ENCODE measurements around the gene PER2. TPM values are rescaled to one million over a fixed set of nuclear protein-coding genes. Genes with fewer than 3 reads are reported as not detected.
A peak's percentile ranks its signal among the peaks of the same experiment; 100 is the strongest.

The PER2 gene
- total RNA-seq, 2 experiments from 2014 or later, result 33.8 to 38.2 TPM

- TF ChIP-seq, protein P1, sequence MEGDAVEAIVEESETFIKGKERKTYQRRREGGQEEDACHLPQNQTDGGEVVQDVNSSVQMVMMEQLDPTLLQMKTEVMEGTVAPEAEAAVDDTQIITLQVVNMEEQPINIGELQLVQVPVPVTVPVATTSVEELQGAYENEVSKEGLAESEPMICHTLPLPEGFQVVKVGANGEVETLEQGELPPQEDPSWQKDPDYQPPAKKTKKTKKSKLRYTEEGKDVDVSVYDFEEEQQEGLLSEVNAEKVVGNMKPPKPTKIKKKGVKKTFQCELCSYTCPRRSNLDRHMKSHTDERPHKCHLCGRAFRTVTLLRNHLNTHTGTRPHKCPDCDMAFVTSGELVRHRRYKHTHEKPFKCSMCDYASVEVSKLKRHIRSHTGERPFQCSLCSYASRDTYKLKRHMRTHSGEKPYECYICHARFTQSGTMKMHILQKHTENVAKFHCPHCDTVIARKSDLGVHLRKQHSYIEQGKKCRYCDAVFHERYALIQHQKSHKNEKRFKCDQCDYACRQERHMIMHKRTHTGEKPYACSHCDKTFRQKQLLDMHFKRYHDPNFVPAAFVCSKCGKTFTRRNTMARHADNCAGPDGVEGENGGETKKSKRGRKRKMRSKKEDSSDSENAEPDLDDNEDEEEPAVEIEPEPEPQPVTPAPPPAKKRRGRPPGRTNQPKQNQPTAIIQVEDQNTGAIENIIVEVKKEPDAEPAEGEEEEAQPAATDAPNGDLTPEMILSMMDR (IDR thresholded peaks at IDR 0.05), result no peak
- DNase-seq (no peak), ATAC-seq (ENCODE audit: poor library complexity) (no peak)
- Mint-ChIP-seq H3K4me3 (peak overlapping the region; percentile 88), H3K4me1 (ENCODE audit: low read depth) (peaks cover 54% of the 10 kb centered on the region), H3K36me3 (ENCODE audit: low read depth) (peaks cover 8% of the 10 kb centered on the region), H3K27ac (peak overlapping the region; percentile 99), H3K27me3 (no peaks in the 10 kb centered on the region), H3K9me3 (no peaks in the 10 kb centered on the region)
- intact Hi-C loops (cut with DNase I, micrococcal nuclease), result loop anchor here in 1 of 2 experiments (5.0 kb wide), 1 partner anchor 224 kb away; the partner anchor contains the start of gene SCLY
- ChIA-PET CTCF (interaction anchor here (1.0 kb wide), 1 partner anchor 23 kb away, joined by 3 read pairs; no protein-coding TSS in a partner anchor), POLR2A (no interaction called here)
- Histone ChIP-seq H3K27me3 (ENCODE audit: control insufficient read depth in 1 of 2, insufficient read depth in 2 of 2, low read length in 2 of 2) (no peaks in the 10 kb centered on the region), H3K27ac (ENCODE audit: low read depth in 1 of 2, low read length in 2 of 2) (no peak overlapping the region), H3K4me3 (ENCODE audit: low read length) (no peak overlapping the region), H3K9me3 (ENCODE audit: control insufficient read depth in 1 of 2, insufficient read depth in 1 of 2, low read length in 2 of 2) (no peaks in the 10 kb centered on the region), H3K4me1 (ENCODE audit: insufficient read depth, low read length) (peaks cover 49% of the 10 kb centered on the region), H3K36me3 (ENCODE audit: insufficient read depth, low read length) (peaks cover 5% of the 10 kb centered on the region)
These were observed 1.9 kb downstream of the PER2 start for GRCh38 chr2:238286551-238286950.

- CTCF ChIA-PET, result interaction anchor here (1.0 kb wide), 1 partner anchor 23 kb away, joined by 3 read pairs; no protein-coding TSS in a partner anchor
- H3K9me3 ChIP-seq (ENCODE audit: control insufficient read depth in 1 of 2, insufficient read depth in 1 of 2, low read length in 2 of 2), result no peaks in the 10 kb centered on the region
- no peak overlapping the region for H3K27ac ChIP-seq (ENCODE audit: low read depth in 1 of 2, low read length in 2 of 2)
- H3K4me1 ChIP-seq (ENCODE audit: insufficient read depth, low read length), result peaks cover 49% of the 10 kb centered on the region
- Mint-ChIP-seq H3K36me3 (ENCODE audit: low read depth) (peaks cover 8% of the 10 kb centered on the region), H3K4me1 (ENCODE audit: low read depth) (peaks cover 54% of the 10 kb centered on the region), H3K27ac (peak overlapping the region; percentile 99), H3K4me3 (peak overlapping the region; percentile 88), H3K9me3 (no peaks in the 10 kb centered on the region), H3K27me3 (no peaks in the 10 kb centered on the region)
- POLR2A ChIA-PET, result no interaction called here
- H3K4me3 ChIP-seq (ENCODE audit: low read length), result no peak overlapping the region
- TF ChIP-seq, protein P1 (IDR thresholded peaks at IDR 0.05), result no peak
- no peaks in the 10 kb centered on the region for H3K27me3 ChIP-seq (ENCODE audit: control insufficient read depth in 1 of 2, insufficient read depth in 2 of 2, low read length in 2 of 2)
- DNase-seq (no peak), ATAC-seq (ENCODE audit: poor library complexity) (no peak)
- intact Hi-C loops (cut with DNase I, micrococcal nuclease), result loop anchor here in 1 of 2 experiments (5.0 kb wide), 1 partner anchor 224 kb away; the partner anchor contains the start of gene SCLY
- peaks cover 5% of the 10 kb centered on the region for H3K36me3 ChIP-seq (ENCODE audit: insufficient read depth, low read length)
These were observed 2.3 kb downstream of the PER2 start for GRCh38 chr2:238286095-238286494.

DNA sequence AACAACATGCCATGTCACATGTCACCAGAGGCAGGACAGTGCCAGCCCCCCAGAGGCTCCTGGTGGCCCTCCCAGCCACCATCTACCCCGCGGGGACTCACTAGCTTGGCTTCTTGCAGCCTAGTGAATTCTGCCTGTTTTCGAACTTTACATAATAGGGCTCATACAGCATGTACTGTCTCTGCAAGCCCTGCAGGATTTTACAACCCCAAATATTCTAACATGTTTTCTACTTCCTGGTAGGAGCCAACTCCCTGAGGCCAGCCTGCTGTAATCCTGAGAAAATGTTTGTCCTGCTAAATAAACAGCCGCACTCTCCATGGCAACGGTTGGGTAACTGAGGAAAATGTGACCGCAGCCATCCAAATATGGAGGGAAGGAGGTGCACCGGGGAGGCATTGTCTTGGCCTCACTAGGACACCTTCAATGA, 2.7 kb downstream of the PER2 start:
- ChIA-PET CTCF (no interaction called here), POLR2A (no interaction called here)
- TF ChIP-seq, protein P1 (IDR thresholded peaks at IDR 0.05), result no peak
- H3K4me3 ChIP-seq (ENCODE audit: low read length), result no peak overlapping the region
- H3K27me3 Mint-ChIP-seq, result no peaks in the 10 kb centered on the region
- H3K4me1 Mint-ChIP-seq (ENCODE audit: low read depth), result peaks cover 55% of the 10 kb centered on the region
- intact Hi-C loops (cut with DNase I, micrococcal nuclease), result loop anchor here in 1 of 2 experiments (5.0 kb wide), 1 partner anchor 223 kb away; the partner anchor contains the start of gene SCLY
- H3K9me3 ChIP-seq (ENCODE audit: control insufficient read depth in 1 of 2, insufficient read depth in 1 of 2, low read length in 2 of 2), result no peaks in the 10 kb centered on the region
- peaks cover 49% of the 10 kb centered on the region for H3K4me1 ChIP-seq (ENCODE audit: insufficient read depth, low read length)
- ATAC-seq (ENCODE audit: poor library complexity) (no peak), DNase-seq (no peak)
- H3K4me3 Mint-ChIP-seq, result peak overlapping the region; percentile 20
- no peak overlapping the region for H3K27ac ChIP-seq (ENCODE audit: low read depth in 1 of 2, low read length in 2 of 2)
- H3K9me3 Mint-ChIP-seq, result no peaks in the 10 kb centered on the region
- H3K27ac Mint-ChIP-seq, result no peak overlapping the region
- peaks cover 8% of the 10 kb centered on the region for H3K36me3 Mint-ChIP-seq (ENCODE audit: low read depth)
- no peaks in the 10 kb centered on the region for H3K27me3 ChIP-seq (ENCODE audit: control insufficient read depth in 1 of 2, insufficient read depth in 2 of 2, low read length in 2 of 2)
- peaks cover 5% of the 10 kb centered on the region for H3K36me3 ChIP-seq (ENCODE audit: insufficient read depth, low read length)

Measured in CD4-positive, alpha-beta T cell (primary cell).